ENCODE measurements around the gene CCDC192. TPM values are rescaled to one million over a fixed set of nuclear protein-coding genes. Genes with fewer than 3 reads are reported as not detected.

CCDC192 gene
- polyA plus RNA-seq, 2 of the 4 experiments (the other 2 are of a cell fraction): not detected

GRCh38 chr5:127856292-127856691 lies 153.1 kb downstream of the CCDC192 start:
- Histone ChIP-seq H3K4me2 (no peak overlapping the region), H3K27ac (no peak overlapping the region), H3K4me1 (no peaks in the 10 kb centered on the region), H3K4me3 (no peak overlapping the region), H3K9me3 (no peaks in the 10 kb centered on the region)
- FAIRE-seq (no peak), ATAC-seq (no peak), DNase-seq (ENCODE audit: low read depth in 1 of 2, low spot score in 1 of 2) (no peak)
- POLR2A ChIA-PET: no interaction called here
- TF ChIP-seq RARB (CRISPR knock-in tag; IDR thresholded peaks at IDR 0.05) (no peak), MYC (IDR thresholded peaks at IDR 0.05; ENCODE audit: borderline replicate concordance, low read length) (no peak), FOSB (CRISPR knock-in tag; IDR thresholded peaks at IDR 0.05) (no peak), RFX5 (IDR thresholded peaks at IDR 0.05) (no peak), HEYL (CRISPR knock-in tag; IDR thresholded peaks at IDR 0.05) (no peak)
- CTCF ChIA-PET: interaction anchor here (0.6 to 1.3 kb wide), 3 partner anchors 14 to 298 kb away, joined by 3 to 4 read pairs (median 3); no protein-coding TSS in a partner anchor

DNA sequence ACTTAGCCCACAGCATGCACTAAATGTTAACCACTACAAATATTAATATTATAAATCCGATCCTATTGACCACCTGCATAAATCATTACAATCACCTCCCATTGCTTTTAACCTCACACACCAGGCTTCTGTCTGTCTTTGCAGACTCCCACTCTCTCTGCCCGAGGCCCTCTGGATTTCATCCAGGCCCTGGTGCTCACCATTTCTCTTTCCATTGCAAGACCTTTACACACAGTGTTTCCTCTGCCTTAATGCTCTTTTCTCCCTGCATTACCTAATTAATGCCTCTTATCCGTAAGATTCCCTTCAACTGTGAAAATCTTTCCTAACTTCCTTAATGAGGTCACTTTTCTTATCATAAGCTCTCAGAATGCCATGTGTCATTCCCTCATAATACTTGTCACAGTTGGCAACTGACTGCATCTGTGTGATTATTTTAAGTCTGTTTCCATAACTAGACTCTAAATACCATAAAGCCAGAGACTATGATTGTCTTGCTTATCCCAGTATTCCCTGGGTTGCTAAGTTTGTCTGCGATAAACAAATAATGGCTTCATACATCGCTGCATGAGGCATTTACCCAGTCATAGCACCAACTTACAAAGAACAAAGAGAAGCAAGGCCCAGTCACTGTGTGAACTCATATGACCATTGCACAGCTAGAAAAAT lies 155.1 kb downstream of the CCDC192 start:
- WGBS (ENCODE audit: missing lambda C conversion rate): 86% methylated on average over 5 of the region's 5 CpGs
- FAIRE-seq: no peak
- CTCF ChIA-PET: interaction anchor here (0.6 to 0.9 kb wide), 3 partner anchors 11 to 100 kb away, joined by 3 read pairs; no protein-coding TSS in a partner anchor
- POLR2A ChIA-PET: no interaction called here
- TF ChIP-seq ZC3H11A (IDR thresholded peaks at IDR 0.05): no peak
- TF ChIP-seq, protein P1, sequence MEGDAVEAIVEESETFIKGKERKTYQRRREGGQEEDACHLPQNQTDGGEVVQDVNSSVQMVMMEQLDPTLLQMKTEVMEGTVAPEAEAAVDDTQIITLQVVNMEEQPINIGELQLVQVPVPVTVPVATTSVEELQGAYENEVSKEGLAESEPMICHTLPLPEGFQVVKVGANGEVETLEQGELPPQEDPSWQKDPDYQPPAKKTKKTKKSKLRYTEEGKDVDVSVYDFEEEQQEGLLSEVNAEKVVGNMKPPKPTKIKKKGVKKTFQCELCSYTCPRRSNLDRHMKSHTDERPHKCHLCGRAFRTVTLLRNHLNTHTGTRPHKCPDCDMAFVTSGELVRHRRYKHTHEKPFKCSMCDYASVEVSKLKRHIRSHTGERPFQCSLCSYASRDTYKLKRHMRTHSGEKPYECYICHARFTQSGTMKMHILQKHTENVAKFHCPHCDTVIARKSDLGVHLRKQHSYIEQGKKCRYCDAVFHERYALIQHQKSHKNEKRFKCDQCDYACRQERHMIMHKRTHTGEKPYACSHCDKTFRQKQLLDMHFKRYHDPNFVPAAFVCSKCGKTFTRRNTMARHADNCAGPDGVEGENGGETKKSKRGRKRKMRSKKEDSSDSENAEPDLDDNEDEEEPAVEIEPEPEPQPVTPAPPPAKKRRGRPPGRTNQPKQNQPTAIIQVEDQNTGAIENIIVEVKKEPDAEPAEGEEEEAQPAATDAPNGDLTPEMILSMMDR (IDR thresholded peaks at IDR 0.05): no peak
- TF ChIP-seq REST (IDR thresholded peaks at IDR 0.05): no peak
- TF ChIP-seq PBX3 (IDR thresholded peaks at IDR 0.05): no peak
- TF ChIP-seq FOSL2 (IDR thresholded peaks at IDR 0.05): no peak
- no peak for TF ChIP-seq FOSL2 (CRISPR knock-in tag; IDR thresholded peaks at IDR 0.05)
- no peak for TF ChIP-seq HOXA7 (CRISPR knock-in tag; IDR thresholded peaks at IDR 0.05)
- Histone ChIP-seq H3K27ac (no peak overlapping the region), H3K9me3 (no peaks in the 10 kb centered on the region), H3K4me3 (no peak overlapping the region), H3K4me2 (no peak overlapping the region), H3K4me1 (no peaks in the 10 kb centered on the region)
- no peak for ATAC-seq
- DNase-seq (ENCODE audit: low read depth in 1 of 2, low spot score in 1 of 2): no peak

DNA sequence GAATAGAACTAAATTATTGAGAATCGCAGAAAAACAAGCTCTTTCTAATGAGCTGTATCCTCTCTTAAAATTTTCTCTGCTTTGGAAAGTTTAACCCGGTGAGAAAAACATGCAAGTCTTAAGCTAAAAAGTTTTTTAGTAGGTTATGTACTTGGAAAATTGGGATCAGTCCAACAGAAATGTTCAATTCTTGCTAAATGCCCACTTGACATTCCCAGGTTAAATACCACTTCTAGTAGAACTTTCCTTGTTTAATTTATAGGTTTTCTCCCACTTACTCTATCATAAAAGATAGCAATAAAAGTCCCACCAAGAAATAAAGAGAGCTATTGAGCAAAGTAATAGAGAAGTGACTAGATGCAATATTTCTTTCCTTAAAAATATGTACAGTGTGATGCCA lies 157.1 kb downstream of the CCDC192 start:
- FAIRE-seq (no peak), DNase-seq (ENCODE audit: low read depth in 1 of 2, low spot score in 1 of 2) (no peak), ATAC-seq (no peak)
- CTCF ChIA-PET: no interaction called here
- POLR2A ChIA-PET: no interaction called here
- 94% methylated on average over 2 of the region's 2 CpGs for WGBS (ENCODE audit: missing lambda C conversion rate)
- no peaks in the 10 kb centered on the region for H3K9me3 ChIP-seq
- H3K4me2 ChIP-seq: no peak overlapping the region
- H3K4me1 ChIP-seq: no peaks in the 10 kb centered on the region
- no peak for TF ChIP-seq NPAS2 (CRISPR knock-in tag; IDR thresholded peaks at IDR 0.05; ENCODE audit: borderline replicate concordance)
- no peak overlapping the region for H3K4me3 ChIP-seq
- no peak overlapping the region for H3K27ac ChIP-seq
